Measurements from ENCODE around the gene SHC3. TPM values are rescaled to one million over a fixed set of nuclear protein-coding genes. Genes with fewer than 3 reads are reported as not detected.

SHC3 gene
- total RNA-seq, 1 donor from 2014 or later = 0.21 TPM

- DNase-seq (ENCODE audit: extremely low spot score, unreplicated experiment) = no peak
- H3K4me1 Mint-ChIP-seq (ENCODE audit: unreplicated experiment) = no peaks in the 10 kb centered on the region
- no peak overlapping the region for H3K27ac Mint-ChIP-seq (ENCODE audit: unreplicated experiment)
- TF ChIP-seq, protein P1, sequence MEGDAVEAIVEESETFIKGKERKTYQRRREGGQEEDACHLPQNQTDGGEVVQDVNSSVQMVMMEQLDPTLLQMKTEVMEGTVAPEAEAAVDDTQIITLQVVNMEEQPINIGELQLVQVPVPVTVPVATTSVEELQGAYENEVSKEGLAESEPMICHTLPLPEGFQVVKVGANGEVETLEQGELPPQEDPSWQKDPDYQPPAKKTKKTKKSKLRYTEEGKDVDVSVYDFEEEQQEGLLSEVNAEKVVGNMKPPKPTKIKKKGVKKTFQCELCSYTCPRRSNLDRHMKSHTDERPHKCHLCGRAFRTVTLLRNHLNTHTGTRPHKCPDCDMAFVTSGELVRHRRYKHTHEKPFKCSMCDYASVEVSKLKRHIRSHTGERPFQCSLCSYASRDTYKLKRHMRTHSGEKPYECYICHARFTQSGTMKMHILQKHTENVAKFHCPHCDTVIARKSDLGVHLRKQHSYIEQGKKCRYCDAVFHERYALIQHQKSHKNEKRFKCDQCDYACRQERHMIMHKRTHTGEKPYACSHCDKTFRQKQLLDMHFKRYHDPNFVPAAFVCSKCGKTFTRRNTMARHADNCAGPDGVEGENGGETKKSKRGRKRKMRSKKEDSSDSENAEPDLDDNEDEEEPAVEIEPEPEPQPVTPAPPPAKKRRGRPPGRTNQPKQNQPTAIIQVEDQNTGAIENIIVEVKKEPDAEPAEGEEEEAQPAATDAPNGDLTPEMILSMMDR (IDR thresholded peaks at IDR 0.05) = no peak
- no peaks in the 10 kb centered on the region for H3K27me3 Mint-ChIP-seq (ENCODE audit: unreplicated experiment)
- no peak overlapping the region for H3K4me3 Mint-ChIP-seq (ENCODE audit: unreplicated experiment)
- no peaks in the 10 kb centered on the region for H3K9me3 Mint-ChIP-seq (ENCODE audit: unreplicated experiment)
- no peaks in the 10 kb centered on the region for H3K36me3 Mint-ChIP-seq (ENCODE audit: unreplicated experiment)
Measured at GRCh38 chr9:89058906-89059305, 119.7 kb downstream of the SHC3 start.

DNA sequence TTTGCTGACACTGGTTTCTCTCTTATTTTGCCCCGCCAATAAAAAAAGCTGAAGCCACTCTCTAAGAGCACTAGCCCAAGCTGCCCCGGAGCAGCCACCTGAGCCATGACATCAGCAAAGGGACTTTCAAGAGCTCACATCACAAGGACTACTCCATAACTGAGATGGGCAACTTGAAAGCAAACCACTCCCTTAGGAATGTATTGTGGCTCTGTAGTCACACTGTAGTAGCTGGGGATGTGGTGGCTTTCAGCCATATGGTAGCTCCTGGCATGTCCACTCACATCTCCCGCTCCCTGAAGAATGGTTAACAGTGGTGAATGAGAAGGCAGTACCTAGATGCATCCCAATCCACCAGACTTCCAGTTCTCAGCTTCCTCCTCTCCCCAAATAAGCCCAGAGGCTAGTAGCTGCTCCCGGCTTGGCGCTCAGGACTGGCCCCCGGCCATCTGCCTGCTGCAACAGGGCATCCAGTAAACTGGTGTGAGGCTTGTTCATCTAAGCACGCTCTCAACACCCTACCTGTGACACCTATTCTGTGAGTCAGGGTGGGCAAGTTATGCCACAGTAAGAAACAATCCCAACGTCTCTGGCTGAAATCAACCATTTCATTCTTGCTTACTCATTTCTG, 123.6 kb downstream of the SHC3 start:
- Mint-ChIP-seq H3K4me1 (ENCODE audit: unreplicated experiment) (no peaks in the 10 kb centered on the region), H3K4me3 (ENCODE audit: unreplicated experiment) (no peak overlapping the region), H3K27me3 (ENCODE audit: unreplicated experiment) (no peaks in the 10 kb centered on the region), H3K27ac (ENCODE audit: unreplicated experiment) (no peak overlapping the region), H3K36me3 (ENCODE audit: unreplicated experiment) (no peaks in the 10 kb centered on the region), H3K9me3 (ENCODE audit: unreplicated experiment) (no peaks in the 10 kb centered on the region)
- no peak for DNase-seq (ENCODE audit: extremely low spot score, unreplicated experiment)
- TF ChIP-seq, protein P1 (IDR thresholded peaks at IDR 0.05) = no peak

GRCh38 chr9:89053301-89053700, 125.3 kb downstream of the SHC3 start:
- no peaks in the 10 kb centered on the region for H3K27me3 Mint-ChIP-seq (ENCODE audit: unreplicated experiment)
- DNase-seq (ENCODE audit: extremely low spot score, unreplicated experiment) = no peak
- TF ChIP-seq, protein P1 (IDR thresholded peaks at IDR 0.05) = no peak
- H3K27ac Mint-ChIP-seq (ENCODE audit: unreplicated experiment) = no peak overlapping the region
- H3K36me3 Mint-ChIP-seq (ENCODE audit: unreplicated experiment) = no peaks in the 10 kb centered on the region
- H3K4me1 Mint-ChIP-seq (ENCODE audit: unreplicated experiment) = no peaks in the 10 kb centered on the region
- no peak overlapping the region for H3K4me3 Mint-ChIP-seq (ENCODE audit: unreplicated experiment)
- H3K9me3 Mint-ChIP-seq (ENCODE audit: unreplicated experiment) = no peaks in the 10 kb centered on the region

GRCh38 chr9:89052470-89053097, 126.0 kb downstream of the SHC3 start:
- H3K4me1 Mint-ChIP-seq (ENCODE audit: unreplicated experiment) = no peaks in the 10 kb centered on the region
- no peaks in the 10 kb centered on the region for H3K36me3 Mint-ChIP-seq (ENCODE audit: unreplicated experiment)
- no peak for DNase-seq (ENCODE audit: extremely low spot score, unreplicated experiment)
- no peaks in the 10 kb centered on the region for H3K9me3 Mint-ChIP-seq (ENCODE audit: unreplicated experiment)
- no peaks in the 10 kb centered on the region for H3K27me3 Mint-ChIP-seq (ENCODE audit: unreplicated experiment)
- H3K27ac Mint-ChIP-seq (ENCODE audit: unreplicated experiment) = no peak overlapping the region
- H3K4me3 Mint-ChIP-seq (ENCODE audit: unreplicated experiment) = no peak overlapping the region
- TF ChIP-seq, protein P1 (IDR thresholded peaks at IDR 0.05) = no peak

GRCh38 chr9:89051421-89052025, 127.1 kb downstream of the SHC3 start:
- Mint-ChIP-seq H3K27me3 (ENCODE audit: unreplicated experiment) (peaks cover 3% of the 10 kb centered on the region), H3K4me3 (ENCODE audit: unreplicated experiment) (no peak overlapping the region), H3K36me3 (ENCODE audit: unreplicated experiment) (no peaks in the 10 kb centered on the region), H3K27ac (ENCODE audit: unreplicated experiment) (no peak overlapping the region), H3K9me3 (ENCODE audit: unreplicated experiment) (no peaks in the 10 kb centered on the region), H3K4me1 (ENCODE audit: unreplicated experiment) (no peaks in the 10 kb centered on the region)
- TF ChIP-seq, protein P1 (IDR thresholded peaks at IDR 0.05) = no peak
- no peak for DNase-seq (ENCODE audit: extremely low spot score, unreplicated experiment)

Data from osteocyte (in vitro differentiated cells).